DOHH2 (cell line): ENCODE data around the gene PDE4D.

ENCODE experiments used
- CTCF ChIP-seq: fragments of 200-600 bp; sonication (generic); IDR thresholded peaks from one replicate; pipeline ENCODE4 v1.5.1; 2014; ENCODE audit warnings: antibody characterized with exemption, mild to moderate bottlenecking, low read depth, low read length; ENCODE audit not compliant: poor library complexity, severe bottlenecking
- EZH2phosphoT487 ChIP-seq: fragments of 200-600 bp; sonication (generic); IDR thresholded peaks from 2 replicates; pipeline ENCODE4 v1.6.1; 2017; ENCODE audit warnings: borderline replicate concordance, mild to moderate bottlenecking, antibody characterized with exemption, low read length, moderate library complexity, mixed read lengths

DNA sequence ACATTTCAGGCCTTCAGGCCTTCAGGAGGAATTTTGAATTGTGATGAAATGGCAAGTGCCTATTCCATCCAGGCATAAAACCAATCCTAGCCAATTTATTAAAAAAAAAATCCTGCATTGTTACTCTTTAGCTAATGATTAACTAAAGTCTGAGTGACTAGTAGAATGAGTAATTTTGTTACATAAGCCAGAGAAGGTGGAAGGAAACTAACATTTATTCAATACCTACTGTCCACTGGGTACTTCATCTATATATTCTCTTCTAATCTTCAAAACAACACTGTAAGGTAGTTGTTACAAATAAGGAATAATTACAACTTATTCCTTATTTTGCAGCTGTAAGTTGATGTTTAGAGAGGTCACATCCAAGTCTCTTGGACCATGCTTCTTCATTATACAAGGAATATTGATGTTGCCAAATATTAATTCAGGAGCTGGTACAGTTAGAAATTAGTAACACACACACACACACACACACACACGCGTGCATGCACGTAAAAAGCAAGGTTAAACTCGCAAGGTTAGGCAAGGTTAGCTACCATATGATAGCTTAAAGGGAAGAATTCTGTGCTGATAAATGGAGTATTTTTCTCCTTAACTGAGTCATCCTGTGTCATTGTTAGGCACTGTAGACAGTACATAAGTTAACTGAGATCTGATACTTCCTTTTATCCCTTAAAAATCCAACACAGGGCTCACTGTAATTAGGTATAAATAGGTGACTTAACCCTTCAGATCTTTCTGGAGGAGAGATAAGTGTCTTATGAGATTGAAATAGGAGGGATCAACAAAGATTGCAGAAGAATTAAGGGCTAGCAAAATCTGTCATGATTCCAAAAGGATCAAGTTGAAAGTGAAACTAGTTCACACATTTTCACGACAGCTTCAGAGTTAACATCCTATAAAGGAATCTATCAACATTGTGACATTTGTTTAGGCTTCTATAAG is 596.9 kb downstream of the PDE4D start:
- TF ChIP-seq EZH2phosphoT487 (no peak), CTCF (no peak)
